Activated naive CD4-positive, alpha-beta T cell treated with anti-CD3 and anti-CD28 coated beads, Interleukin-2, amount 10 ng/mL, durations not matched to agents 5 hours and 36 hours (primary cell): ENCODE measurements around the gene GLMP. TPM values are rescaled to one million over a fixed set of nuclear protein-coding genes. Genes with fewer than 3 reads are reported as not detected.

Source experiments
- total RNA-seq, 2 experiments: library from RNA; stranded (reverse); gene quantifications; one replicate each; pipeline ENCODE4 v1.2.3, GENCODE V29; 2021

Gene GLMP, protein sequence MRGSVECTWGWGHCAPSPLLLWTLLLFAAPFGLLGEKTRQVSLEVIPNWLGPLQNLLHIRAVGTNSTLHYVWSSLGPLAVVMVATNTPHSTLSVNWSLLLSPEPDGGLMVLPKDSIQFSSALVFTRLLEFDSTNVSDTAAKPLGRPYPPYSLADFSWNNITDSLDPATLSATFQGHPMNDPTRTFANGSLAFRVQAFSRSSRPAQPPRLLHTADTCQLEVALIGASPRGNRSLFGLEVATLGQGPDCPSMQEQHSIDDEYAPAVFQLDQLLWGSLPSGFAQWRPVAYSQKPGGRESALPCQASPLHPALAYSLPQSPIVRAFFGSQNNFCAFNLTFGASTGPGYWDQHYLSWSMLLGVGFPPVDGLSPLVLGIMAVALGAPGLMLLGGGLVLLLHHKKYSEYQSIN
- total RNA-seq: 10 to 100 TPM; 37.1 to 37.4 TPM

GRCh38 chr1:156295391-156295947 lies at the start of gene GLMP:
TSS of gene GLMP (minus strand) at chr1:156295679. CDS start at chr1:156295645, 34 bp downstream.

DNA sequence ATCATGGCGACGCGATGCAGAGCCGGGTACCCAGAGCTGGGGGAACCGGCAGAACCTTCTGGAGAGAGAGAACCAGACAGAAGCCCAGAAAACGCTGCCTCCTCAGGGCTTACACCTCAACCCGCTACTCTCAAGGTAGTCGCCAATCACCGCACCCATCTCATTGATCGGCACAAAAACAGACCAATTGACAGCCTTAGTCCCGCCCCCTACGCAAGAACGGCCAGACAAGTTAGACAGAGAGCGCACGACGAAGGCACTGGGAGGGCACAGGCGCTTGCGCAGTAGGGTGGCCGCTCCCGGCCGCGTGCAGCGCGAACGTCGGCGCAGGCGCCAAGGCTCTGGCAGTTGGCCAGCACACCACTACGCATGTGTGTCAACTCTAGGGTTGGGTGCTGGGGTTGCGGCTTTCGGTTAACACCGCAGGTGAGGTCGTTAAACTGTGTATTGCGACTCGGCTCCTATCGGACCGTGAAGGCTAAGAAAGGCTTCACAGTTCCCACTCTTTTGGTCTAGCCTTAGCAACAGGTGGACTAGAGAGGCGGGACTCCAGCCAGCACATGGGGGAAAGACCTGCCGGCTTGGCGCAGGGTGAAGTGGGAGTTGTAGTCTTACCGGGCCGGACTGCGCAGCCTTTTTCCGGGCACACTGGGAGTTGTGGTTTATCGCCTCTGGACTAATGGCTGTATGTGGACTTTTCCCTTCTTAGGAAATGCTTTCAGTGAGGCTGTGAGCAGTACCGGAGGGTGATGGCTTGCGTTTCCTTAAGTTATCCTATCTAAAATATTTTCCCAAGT lies 42.9 kb upstream of the GLMP start, which contains the start of the genes CCT3 and TSACC:
Gene CCT3, minus strand, starts transcription at position 113 of the 797 bp plus-strand sequence. Its CDS starts 108 bp downstream, at position 5.
Gene TSACC, plus strand, starts transcription at position 347 of the 797 bp plus-strand sequence. CDS start 1,232 bp downstream, outside the sequence.

GRCh38 chr1:156298852-156299357 lies 3.4 kb upstream of the GLMP start, which contains the start of gene VHLL:
TSS of gene VHLL (minus strand) at chr1:156299307. CDS start at chr1:156299189, 118 bp downstream.

GRCh38 chr1:156284112-156284511 lies 11.4 kb downstream of the GLMP start, which contains the start of gene TMEM79:
TSS of gene TMEM79 (plus strand) at chr1:156284325. CDS start at chr1:156285227, 902 bp downstream.

DNA sequence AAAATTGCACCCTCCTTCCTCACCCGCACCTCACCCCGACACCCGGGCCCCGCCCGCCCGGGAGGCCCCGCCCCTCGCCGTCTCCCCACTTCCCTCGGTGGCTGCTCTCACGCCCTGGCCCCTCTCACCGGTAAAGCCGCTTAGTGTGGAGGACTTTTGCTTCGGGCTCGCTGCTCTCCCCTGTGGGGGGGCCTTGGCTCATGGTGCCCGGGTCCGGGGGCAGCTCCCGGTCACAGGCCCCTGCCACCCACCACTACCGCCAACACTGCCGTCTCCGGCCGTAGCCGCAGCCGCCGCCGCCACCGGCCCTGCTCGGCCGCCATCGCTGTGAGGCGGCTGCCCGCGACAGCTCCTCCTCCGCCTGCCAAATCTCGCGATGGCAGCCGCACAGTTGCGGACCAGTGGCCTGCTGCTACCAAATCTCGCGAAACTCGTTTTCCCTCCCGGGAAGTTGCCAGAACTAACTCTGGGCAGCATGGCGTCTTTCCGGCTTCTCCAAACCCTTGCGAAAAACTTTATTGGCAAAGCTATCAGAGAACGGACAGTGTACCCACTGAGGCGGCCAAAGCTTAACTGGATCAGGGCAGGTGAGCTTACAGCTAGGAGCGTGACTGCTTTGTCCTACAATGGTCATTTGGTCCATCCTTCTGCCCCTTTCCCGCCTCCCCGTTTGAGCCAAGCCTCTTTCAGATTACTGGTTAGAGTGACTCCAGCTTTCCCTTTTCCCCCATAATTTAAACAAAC lies 12.8 kb downstream of the GLMP start, which contains the start of gene SMG5:
Gene SMG5, minus strand, starts transcription at position 347 of the 744 bp plus-strand sequence. Its CDS starts 145 bp downstream, at position 202.

GRCh38 chr1:156247460-156248322 lies 47.8 kb downstream of the GLMP start, which contains the start of gene PAQR6:
TSS of gene PAQR6 (minus strand) at chr1:156248056. CDS start at chr1:156246731, 1,325 bp downstream.

Other genes starting within 250 kb of the GLMP start
- 10 to 100 TPM; 26.2 to 26.5 TPM for gene UBQLN4, start 241.9 kb downstream of the GLMP start, total RNA-seq
- 10 to 100 TPM; 46.8 to 57.1 TPM for gene LAMTOR2, start 240.9 kb downstream of the GLMP start, total RNA-seq
- under 1 TPM; 0.81 to 0.99 TPM for gene RAB25, start 234.5 kb downstream of the GLMP start, total RNA-seq
- not detected for gene MEX3A, start 213.2 kb downstream of the GLMP start, total RNA-seq
- gene LMNA, start 181.0 kb downstream of the GLMP start, total RNA-seq: 1 to 10 TPM; 4.1 to 5.4 TPM
- 1 to 10 TPM; 1.9 to 2.2 TPM for gene SEMA4A, start 142.1 kb downstream of the GLMP start, total RNA-seq
- 10 to 100 TPM; 23.3 to 28.9 TPM for gene SLC25A44, start 101.6 kb downstream of the GLMP start, total RNA-seq
- gene PMF1, start 82.7 kb downstream of the GLMP start, total RNA-seq: 10 to 100 TPM; 70.4 to 71.4 TPM
- gene BGLAP, start 53.5 kb downstream of the GLMP start, total RNA-seq: 1 to 10 TPM; 2.2 to 3.5 TPM
- 1 to 10 TPM; 4.7 to 5.0 TPM for gene PAQR6, start 47.6 kb downstream of the GLMP start, total RNA-seq
- 10 to 100 TPM; 52.9 to 54.1 TPM for gene SMG5, start 12.9 kb downstream of the GLMP start, total RNA-seq
- gene TMEM79, start 11.4 kb downstream of the GLMP start, total RNA-seq: 1 to 10 TPM; 8.5 to 9.0 TPM
- gene VHLL, start 3.6 kb upstream of the GLMP start, total RNA-seq: not detected
- gene CCT3, start 42.6 kb upstream of the GLMP start, total RNA-seq: 100 to 1,000 TPM; 184 to 186 TPM
- not detected for gene TSACC, start 42.8 kb upstream of the GLMP start, total RNA-seq
- not detected for gene RHBG, start 73.5 kb upstream of the GLMP start, total RNA-seq
- gene MEF2D, start 205.1 kb upstream of the GLMP start, total RNA-seq: 10 to 100 TPM; 43.2 to 48.4 TPM